A549 (cell line): ENCODE data around the gene CPAMD8. TPM values are rescaled to one million over a fixed set of nuclear protein-coding genes. Genes with fewer than 3 reads are reported as not detected.

Experiments
- ATAC-seq, 2 experiments: fragments of 200-7000 bp in 1 of 2; fragments of >200 bp in 1 of 2; cut with Nextera tagmentation in 1 of 2; cut with Tn5 transposase in 1 of 2; 3 replicates each; pipeline versions ENCODE4 v1.8.0 to v1.9.1; 2018 to 2020; ENCODE audit warnings: mild to moderate bottlenecking in 1 of 2, moderate library complexity in 1 of 2
- CTCF ChIA-PET: fragments of 300-600 bp; sonication (Branson Sonifier 250); formaldehyde crosslinking; extraction: SDS; loops from one replicate; lab custom pipeline; 2021; ENCODE audit warnings: antibody characterized with exemption, inconsistent platforms; lab: Yijun Ruan, JAX
- POLR2A ChIA-PET: fragments of 350-600 bp; formaldehyde crosslinking; extraction: SDS; loops from one replicate; lab custom pipeline; 2021; ENCODE audit warnings: antibody characterized with exemption, inconsistent platforms; lab: Yijun Ruan, JAX
- DNase-seq, 2 experiments: peaks; one replicate each; pipeline versions ENCODE4 v3.0.0 to v3.0.0-alpha.2; 2011 to 2016; ENCODE audit warnings: low read depth in 1 of 2, low spot score in 1 of 2
- FAIRE-seq: peaks from 2 replicates; lab custom pipeline; 2011; peaks lifted over from hg19 to GRCh38; lab: Jason Lieb, UNC
- H3K27ac ChIP-seq, 2 experiments: fragments of >200 bp; sonication (Bioruptor Twin); formaldehyde crosslinking; 3 replicates each; pipeline ENCODE4 v1.5.1; 2016 to 2017
- H3K4me1 ChIP-seq: fragments of >200 bp; sonication (Bioruptor Twin); formaldehyde crosslinking; 3 replicates; pipeline ENCODE4 v1.6.1; 2016
- H3K4me2 ChIP-seq: fragments of >200 bp; sonication (Bioruptor Twin); formaldehyde crosslinking; 3 replicates; pipeline ENCODE4 v1.6.1; 2016
- H3K4me3 ChIP-seq: fragments of >200 bp; sonication (Bioruptor Twin); formaldehyde crosslinking; 3 replicates; pipeline ENCODE4 v1.5.1; 2016
- H3K9me3 ChIP-seq: fragments of >200 bp; sonication (Bioruptor Twin); formaldehyde crosslinking; 3 replicates; pipeline ENCODE4 v1.6.1; 2016
- ATOH8 ChIP-seq: fragments of 250-450 bp; sonication (Bioruptor Pico); IDR thresholded peaks from 2 replicates; pipeline ENCODE4 v1.5.0; 2020; ENCODE audit warnings: low read depth, mild to moderate bottlenecking, moderate library complexity
- CBX2 ChIP-seq: fragments of 200-600 bp; sonication (generic); IDR thresholded peaks from 2 replicates; pipeline ENCODE4 v1.6.1; 2016; ENCODE audit warnings: low read depth, mild to moderate bottlenecking, borderline replicate concordance
- CBX8 ChIP-seq: fragments of 200-600 bp; sonication (generic); IDR thresholded peaks from 2 replicates; pipeline ENCODE4 v1.6.1; 2016
- CHD4 ChIP-seq: fragments of 200-600 bp; sonication (generic); IDR thresholded peaks from 2 replicates; pipeline ENCODE4 v1.6.1; 2016; ENCODE audit warnings: antibody characterized with exemption, mild to moderate bottlenecking, borderline replicate concordance
- EP300 ChIP-seq, 2 experiments: fragments of >200 bp; sonication (Bioruptor Twin); formaldehyde crosslinking; IDR thresholded peaks; 2 replicates in 1 of 2; 3 replicates in 1 of 2; pipeline ENCODE4 v1.6.1; 2016 to 2017
- FOXS1 ChIP-seq: fragments of 250-450 bp; sonication (Bioruptor Pico); IDR thresholded peaks from 2 replicates; pipeline ENCODE4 v1.5.0; 2020; ENCODE audit warnings: mild to moderate bottlenecking, moderate library complexity
- HDAC2 ChIP-seq: fragments of 200-600 bp; sonication (generic); IDR thresholded peaks from 2 replicates; pipeline ENCODE4 v1.6.1; 2016
- HES2 ChIP-seq: fragments of >200 bp; sonication (Bioruptor Twin); formaldehyde crosslinking; IDR thresholded peaks from 2 replicates; pipeline ENCODE4 v1.6.1; 2016
- HEYL ChIP-seq: fragments of 250-450 bp; sonication (Bioruptor Pico); IDR thresholded peaks from 2 replicates; pipeline ENCODE4 v1.8.0; 2021; ENCODE audit warnings: mild to moderate bottlenecking, moderate library complexity
- HOXB13 ChIP-seq: fragments of 250-450 bp; sonication (Bioruptor Pico); IDR thresholded peaks from 2 replicates; pipeline ENCODE4 v1.5.0; 2020; ENCODE audit warnings: low read depth, mild to moderate bottlenecking, moderate library complexity
- HOXB5 ChIP-seq: fragments of 250-450 bp; sonication (Bioruptor Pico); IDR thresholded peaks from 2 replicates; pipeline ENCODE4 v1.5.0; 2020; ENCODE audit warnings: mild to moderate bottlenecking, moderate library complexity
- JUN ChIP-seq, 2 experiments: fragments of >200 bp; sonication (Bioruptor Twin); formaldehyde crosslinking; IDR thresholded peaks; 2 replicates in 1 of 2; 3 replicates in 1 of 2; pipeline ENCODE4 v1.6.1; 2016 to 2017
- JUNB ChIP-seq: fragments of >200 bp; sonication (Bioruptor Twin); formaldehyde crosslinking; IDR thresholded peaks from 2 replicates; pipeline ENCODE4 v1.6.1; 2016
- KDM1A ChIP-seq: fragments of 200-600 bp; sonication (generic); IDR thresholded peaks from 2 replicates; pipeline ENCODE4 v1.6.1; 2016; ENCODE audit warnings: low read depth, mild to moderate bottlenecking
- MAZ ChIP-seq: fragments of 150-350 bp; IDR thresholded peaks from 2 replicates; pipeline ENCODE4 v1.6.1; 2014; ENCODE audit warnings: antibody characterized with exemption, low read depth, low read length, borderline replicate concordance
- POLR2AphosphoS2 ChIP-seq: conservative IDR thresholded peaks from 2 replicates; pipeline ENCODE4 v1.6.1; 2012; ENCODE audit warnings: low read length, improper control_type of control experiment, inconsistent platforms
- RFX5 ChIP-seq: fragments of 450-650 bp; IDR thresholded peaks from 2 replicates; pipeline ENCODE4 v1.7.1; 2014; ENCODE audit warnings: antibody characterized with exemption, mild to moderate bottlenecking, moderate library complexity
- SMC3 ChIP-seq: fragments of >200 bp; sonication (Bioruptor Twin); formaldehyde crosslinking; IDR thresholded peaks from 3 replicates; pipeline ENCODE4 v1.6.1; 2018; ENCODE audit warnings: inconsistent platforms
- ZFP36 ChIP-seq: fragments of 450-650 bp; IDR thresholded peaks from 2 replicates; pipeline ENCODE4 v1.6.1; 2014; ENCODE audit warnings: borderline replicate concordance; ENCODE audit not compliant: partially characterized antibody
- ZNF302 ChIP-seq: fragments of 250-450 bp; sonication (Bioruptor Pico); IDR thresholded peaks from 2 replicates; pipeline ENCODE4 v1.9.0; 2021; ENCODE audit warnings: inconsistent platforms, mild to moderate bottlenecking, moderate library complexity
- WGBS: methylation state at CpG from one replicate; pipeline ENCODE4 v1.1.6; 2017; ENCODE audit errors: missing lambda C conversion rate; 5-methylcytosine and 5-hydroxymethylcytosine counted together
- polyA plus RNA-seq, 4 experiments: library from polyadenylated mRNA; depleted of rRNA in 3 of 4; stranded (reverse); fragments of >200 nt; fragmentation: RNase III in 1 of 4; extraction: RNeasy Plus Mini Kit Qiagen cat#74134 plus additional on column Dnase treatment in 1 of 4; gene quantifications; 2 replicates in 3 of 4; 3 replicates in 1 of 4; pipeline ENCODE4 v1.2.3, GENCODE V29; 2011 to 2017
- TF ChIP-seq, protein P1 (sequence below): fragments of 450-650 bp; IDR thresholded peaks from 2 replicates; pipeline ENCODE4 v1.6.1; 2014; ENCODE audit warnings: antibody characterized with exemption
- TF ChIP-seq, protein P2 (sequence below): fragments of 150-350 bp; IDR thresholded peaks from 2 replicates; pipeline ENCODE4 v1.6.1; 2014; ENCODE audit warnings: low read depth, mild to moderate bottlenecking, low read length
- TF ChIP-seq, protein P3 (sequence below): IDR thresholded peaks from 2 replicates; pipeline ENCODE4 v1.6.1; 2012

Gene CPAMD8
- polyA plus RNA-seq, 2 of the 4 experiments (the other 2 are of a cell fraction), result 0.03 TPM; not detected in 1

GRCh38 chr19:17006579-17006978 lies 20.0 kb downstream of the CPAMD8 start:
- H3K4me2 ChIP-seq, result no peak overlapping the region
- no peak for TF ChIP-seq MAZ
- TF ChIP-seq ZFP36, result peak; percentile 54
- WGBS, result 52% methylated on average over 3 of the region's 3 CpGs
- POLR2A ChIA-PET, result no interaction called here
- CTCF ChIA-PET, result no interaction called here
- H3K4me3 ChIP-seq, result no peak overlapping the region
- H3K27ac ChIP-seq, result no peak overlapping the region
- FAIRE-seq (no peak), DNase-seq (no peak), ATAC-seq (no peak)
- no peaks in the 10 kb centered on the region for H3K4me1 ChIP-seq
- H3K9me3 ChIP-seq, result no peaks in the 10 kb centered on the region

DNA sequence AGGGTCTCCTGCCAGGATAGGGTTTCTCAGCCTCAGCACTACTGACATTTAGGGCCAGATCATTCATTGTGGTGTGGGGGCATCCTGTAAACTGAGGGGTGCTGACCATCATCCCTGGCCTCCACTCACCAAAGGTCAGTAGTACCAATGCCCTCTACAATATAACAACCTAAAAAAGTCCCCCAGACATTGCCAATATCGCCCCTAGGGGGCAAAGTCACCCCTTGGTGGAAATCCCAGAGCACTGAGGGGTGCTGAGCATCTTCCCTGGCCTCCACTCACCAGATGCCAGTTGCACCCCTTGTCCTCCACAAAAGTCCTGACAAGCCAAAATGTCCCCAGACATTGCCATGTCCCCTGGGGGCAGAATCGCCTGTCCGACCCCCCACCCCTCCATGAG lies 21.6 kb downstream of the CPAMD8 start:
- Histone ChIP-seq H3K4me1 (no peaks in the 10 kb centered on the region), H3K9me3 (no peaks in the 10 kb centered on the region), H3K4me2 (no peak overlapping the region), H3K4me3 (no peak overlapping the region), H3K27ac (no peak overlapping the region)
- peak; percentile 15 to 48; a peak in 2 of 6 replicates for ATAC-seq
- no peak for FAIRE-seq
- no peak for DNase-seq
- TF ChIP-seq HEYL (CRISPR knock-in tag) (no peak), CBX2 (no peak), CBX8 (no peak), RFX5 (no peak), POLR2AphosphoS2 (no peak), KDM1A (no peak), ATOH8 (CRISPR knock-in tag) (no peak)
- TF ChIP-seq, protein P1, sequence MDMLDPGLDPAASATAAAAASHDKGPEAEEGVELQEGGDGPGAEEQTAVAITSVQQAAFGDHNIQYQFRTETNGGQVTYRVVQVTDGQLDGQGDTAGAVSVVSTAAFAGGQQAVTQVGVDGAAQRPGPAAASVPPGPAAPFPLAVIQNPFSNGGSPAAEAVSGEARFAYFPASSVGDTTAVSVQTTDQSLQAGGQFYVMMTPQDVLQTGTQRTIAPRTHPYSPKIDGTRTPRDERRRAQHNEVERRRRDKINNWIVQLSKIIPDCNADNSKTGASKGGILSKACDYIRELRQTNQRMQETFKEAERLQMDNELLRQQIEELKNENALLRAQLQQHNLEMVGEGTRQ, result no peak
- CTCF ChIA-PET, result no interaction called here
- WGBS, result 0% methylated on average over 1 of the region's 3 CpGs
- POLR2A ChIA-PET, result no interaction called here

- DNase-seq, result no peak
- Histone ChIP-seq H3K27ac (no peak overlapping the region), H3K4me1 (no peaks in the 10 kb centered on the region), H3K9me3 (no peaks in the 10 kb centered on the region), H3K4me2 (no peak overlapping the region), H3K4me3 (no peak overlapping the region)
- ChIA-PET POLR2A (no interaction called here), CTCF (no interaction called here)
- 58% methylated on average over 15 of the region's 15 CpGs for WGBS
- FAIRE-seq, result no peak
- no peak for TF ChIP-seq EP300 (IDR thresholded peaks at IDR 0.05)
- no peak for TF ChIP-seq HOXB5 (CRISPR knock-in tag)
- TF ChIP-seq JUNB, result no peak
- TF ChIP-seq SMC3, result no peak
- TF ChIP-seq HES2, result no peak
- TF ChIP-seq, protein P2, sequence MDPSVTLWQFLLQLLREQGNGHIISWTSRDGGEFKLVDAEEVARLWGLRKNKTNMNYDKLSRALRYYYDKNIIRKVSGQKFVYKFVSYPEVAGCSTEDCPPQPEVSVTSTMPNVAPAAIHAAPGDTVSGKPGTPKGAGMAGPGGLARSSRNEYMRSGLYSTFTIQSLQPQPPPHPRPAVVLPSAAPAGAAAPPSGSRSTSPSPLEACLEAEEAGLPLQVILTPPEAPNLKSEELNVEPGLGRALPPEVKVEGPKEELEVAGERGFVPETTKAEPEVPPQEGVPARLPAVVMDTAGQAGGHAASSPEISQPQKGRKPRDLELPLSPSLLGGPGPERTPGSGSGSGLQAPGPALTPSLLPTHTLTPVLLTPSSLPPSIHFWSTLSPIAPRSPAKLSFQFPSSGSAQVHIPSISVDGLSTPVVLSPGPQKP, result no peak
- TF ChIP-seq, protein P3, sequence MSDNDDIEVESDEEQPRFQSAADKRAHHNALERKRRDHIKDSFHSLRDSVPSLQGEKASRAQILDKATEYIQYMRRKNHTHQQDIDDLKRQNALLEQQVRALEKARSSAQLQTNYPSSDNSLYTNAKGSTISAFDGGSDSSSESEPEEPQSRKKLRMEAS, result no peak
- no peak for TF ChIP-seq ZNF302
- TF ChIP-seq MAZ, result no peak
- TF ChIP-seq ZFP36, result no peak
- no peak for TF ChIP-seq CHD4
- TF ChIP-seq, protein P1, result no peak
- TF ChIP-seq ATOH8 (CRISPR knock-in tag), result no peak
- no peak for TF ChIP-seq POLR2AphosphoS2
- TF ChIP-seq HDAC2, result no peak
- TF ChIP-seq FOXS1, result no peak
- TF ChIP-seq JUN (IDR thresholded peaks at IDR 0.05), result no peak
- no peak for TF ChIP-seq HOXB13
- no peak for ATAC-seq
These were observed 22.2 kb downstream of the CPAMD8 start for GRCh38 chr19:17004386-17004785.
